Measurements from ENCODE around the gene ARHGEF12.

Gene ARHGEF12

DNA sequence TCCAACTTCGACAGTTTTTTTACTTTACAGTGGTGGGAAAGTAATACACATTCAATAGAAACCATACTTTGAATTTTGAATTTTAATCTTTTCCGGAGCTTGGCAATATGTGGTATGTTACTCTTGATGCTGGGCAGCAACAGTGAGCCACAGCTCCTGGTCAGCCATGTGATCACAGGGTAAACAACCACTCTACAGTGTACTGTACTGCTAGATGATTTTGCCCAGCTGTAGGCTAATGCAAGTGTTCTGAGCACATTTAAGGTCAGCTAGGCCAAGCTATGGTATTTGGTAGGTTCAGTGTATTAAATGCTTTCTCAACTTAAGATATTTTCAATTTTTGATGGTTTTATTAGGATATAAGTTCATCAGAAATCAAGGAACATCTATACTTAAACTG is 126.6 kb downstream of the ARHGEF12 start:
- TF ChIP-seq EZH2 (IDR thresholded peaks at IDR 0.05) (no peak), POLR2AphosphoS5 (IDR thresholded peaks at IDR 0.05; ENCODE audit: borderline replicate concordance, low read depth, low read length) (no peak), FOXP2 (optimal IDR thresholded peaks at IDR 0.05; ENCODE audit: control extremely low read depth, extremely low read length, insufficient read depth) (no peak)
- Histone ChIP-seq H3K9ac (ENCODE audit: insufficient read length) (no peak overlapping the region), H3K27ac (no peak overlapping the region), H3K36me3 (ENCODE audit: insufficient read depth, low read length) (peaks cover 65% of the 10 kb centered on the region), H3K9me3 (ENCODE audit: low read depth, low read length) (no peaks in the 10 kb centered on the region), H3K4me3 (no peak overlapping the region)
- no peak for DNase-seq (ENCODE audit: low read depth, low spot score)

DNA sequence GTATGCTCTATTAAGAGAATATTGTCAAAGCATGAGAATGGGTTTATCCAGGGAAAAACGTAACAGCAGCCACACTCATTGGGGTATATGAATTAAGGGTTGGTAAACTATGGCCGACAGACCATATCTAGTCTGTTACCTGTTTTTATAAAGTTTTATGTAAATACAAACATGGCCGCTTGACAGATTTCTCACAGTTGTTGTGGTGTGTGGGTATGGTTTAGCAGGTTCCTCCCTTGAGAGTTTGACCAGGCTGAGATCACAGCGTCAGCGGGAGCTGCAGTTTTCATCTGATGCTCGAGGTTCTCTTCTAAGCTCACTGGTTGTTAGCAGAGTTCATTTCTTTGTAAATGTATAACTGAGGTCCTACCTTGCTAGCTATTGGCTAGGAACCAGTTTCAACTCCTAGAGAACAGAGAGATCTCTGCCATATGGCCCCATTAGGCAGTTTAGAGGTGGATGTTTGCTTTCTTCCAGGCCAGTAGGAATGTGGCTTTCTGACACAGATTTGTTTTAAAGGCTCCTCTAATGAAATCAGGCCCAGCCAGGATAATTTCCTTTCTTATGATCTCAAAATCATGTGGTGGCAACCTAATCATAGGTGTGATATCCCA is 129.8 kb downstream of the ARHGEF12 start:
- no peak for DNase-seq (ENCODE audit: low read depth, low spot score)
- Histone ChIP-seq H3K27ac (no peak overlapping the region), H3K9ac (ENCODE audit: insufficient read length) (no peak overlapping the region), H3K4me3 (no peak overlapping the region), H3K9me3 (ENCODE audit: low read depth, low read length) (no peaks in the 10 kb centered on the region), H3K36me3 (ENCODE audit: insufficient read depth, low read length) (peaks cover 62% of the 10 kb centered on the region)
- TF ChIP-seq EZH2 (IDR thresholded peaks at IDR 0.05) = no peak
- TF ChIP-seq POLR2AphosphoS5 (IDR thresholded peaks at IDR 0.05; ENCODE audit: borderline replicate concordance, low read depth, low read length) = no peak
- TF ChIP-seq FOXP2 (optimal IDR thresholded peaks at IDR 0.05; ENCODE audit: control extremely low read depth, extremely low read length, insufficient read depth) = no peak

DNA sequence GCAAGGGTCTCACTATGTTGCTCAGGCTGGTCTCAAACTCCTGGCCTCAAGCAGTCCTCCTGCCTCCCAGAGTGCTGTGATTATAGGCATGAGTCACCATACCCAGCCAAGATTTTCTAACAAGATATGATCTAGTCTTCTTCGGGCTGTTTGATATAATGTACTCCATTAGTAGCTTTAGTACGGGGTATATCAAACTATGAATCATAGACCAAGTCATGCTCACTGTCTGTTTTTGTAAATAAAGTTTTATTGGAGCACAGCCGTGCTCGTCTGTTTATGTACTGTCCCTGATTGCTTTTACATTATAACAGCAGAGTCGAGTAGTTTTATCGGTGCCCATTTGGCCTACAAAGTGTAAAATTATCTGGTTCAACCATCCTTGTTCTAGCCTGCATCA is 131.4 kb downstream of the ARHGEF12 start:
- no peak for DNase-seq (ENCODE audit: low read depth, low spot score)
- H3K9ac ChIP-seq (ENCODE audit: insufficient read length) = no peak overlapping the region
- H3K27ac ChIP-seq = no peak overlapping the region
- H3K4me3 ChIP-seq = no peak overlapping the region
- TF ChIP-seq EZH2 (IDR thresholded peaks at IDR 0.05) (no peak), FOXP2 (optimal IDR thresholded peaks at IDR 0.05; ENCODE audit: control extremely low read depth, extremely low read length, insufficient read depth) (no peak), POLR2AphosphoS5 (IDR thresholded peaks at IDR 0.05; ENCODE audit: borderline replicate concordance, low read depth, low read length) (no peak)
- peaks cover 46% of the 10 kb centered on the region for H3K36me3 ChIP-seq (ENCODE audit: insufficient read depth, low read length)
- H3K9me3 ChIP-seq (ENCODE audit: low read depth, low read length) = no peaks in the 10 kb centered on the region

DNA sequence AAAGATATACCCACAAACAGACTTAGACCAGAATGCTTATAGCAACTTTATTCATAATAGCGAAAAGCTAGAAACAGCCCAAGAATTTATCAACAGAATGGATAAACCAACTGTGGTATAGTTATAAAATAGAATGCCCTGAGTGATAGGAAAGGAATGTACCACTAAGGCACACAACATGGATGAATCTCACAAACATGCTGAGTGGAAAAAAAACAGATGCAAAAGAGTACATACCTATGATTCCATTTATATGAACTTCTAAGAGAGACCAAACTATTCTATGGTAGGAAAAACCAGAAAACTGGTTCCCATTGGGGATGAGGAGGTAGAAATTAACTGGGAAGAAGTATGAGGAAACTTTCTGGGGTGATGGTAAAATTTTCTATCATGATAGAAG is 134.9 kb downstream of the ARHGEF12 start:
- DNase-seq (ENCODE audit: low read depth, low spot score) = no peak
- no peak for TF ChIP-seq FOXP2 (optimal IDR thresholded peaks at IDR 0.05; ENCODE audit: control extremely low read depth, extremely low read length, insufficient read depth)
- no peak for TF ChIP-seq EZH2 (IDR thresholded peaks at IDR 0.05)
- TF ChIP-seq POLR2AphosphoS5 (IDR thresholded peaks at IDR 0.05; ENCODE audit: borderline replicate concordance, low read depth, low read length) = no peak
- H3K36me3 ChIP-seq (ENCODE audit: insufficient read depth, low read length) = peaks cover 45% of the 10 kb centered on the region
- no peak overlapping the region for H3K9ac ChIP-seq (ENCODE audit: insufficient read length)
- H3K9me3 ChIP-seq (ENCODE audit: low read depth, low read length) = no peaks in the 10 kb centered on the region
- no peak overlapping the region for H3K27ac ChIP-seq
- no peak overlapping the region for H3K4me3 ChIP-seq

DNA sequence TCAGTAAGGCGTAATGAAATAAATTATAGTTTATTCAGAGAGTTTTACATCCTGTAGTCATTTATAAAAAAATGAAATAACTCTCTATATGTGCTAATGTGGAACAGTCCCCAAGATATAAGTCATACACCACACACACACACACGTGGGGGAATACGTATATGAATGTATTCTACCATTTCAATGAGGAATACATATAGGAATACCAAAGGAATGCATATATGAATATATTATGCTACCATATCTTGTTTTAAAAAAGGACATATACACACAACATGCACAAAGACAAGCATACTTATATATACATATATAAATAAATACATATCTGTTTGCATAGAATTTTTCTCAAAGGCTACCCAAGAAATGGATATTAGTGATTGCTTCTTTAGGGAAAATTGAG is 135.8 kb downstream of the ARHGEF12 start:
- Histone ChIP-seq H3K4me3 (no peak overlapping the region), H3K9ac (ENCODE audit: insufficient read length) (no peak overlapping the region), H3K9me3 (ENCODE audit: low read depth, low read length) (no peaks in the 10 kb centered on the region), H3K36me3 (ENCODE audit: insufficient read depth, low read length) (peaks cover 42% of the 10 kb centered on the region), H3K27ac (no peak overlapping the region)
- TF ChIP-seq POLR2AphosphoS5 (IDR thresholded peaks at IDR 0.05; ENCODE audit: borderline replicate concordance, low read depth, low read length) = no peak
- no peak for TF ChIP-seq FOXP2 (optimal IDR thresholded peaks at IDR 0.05; ENCODE audit: control extremely low read depth, extremely low read length, insufficient read depth)
- TF ChIP-seq EZH2 (IDR thresholded peaks at IDR 0.05) = no peak
- no peak for DNase-seq (ENCODE audit: low read depth, low spot score)

DNA sequence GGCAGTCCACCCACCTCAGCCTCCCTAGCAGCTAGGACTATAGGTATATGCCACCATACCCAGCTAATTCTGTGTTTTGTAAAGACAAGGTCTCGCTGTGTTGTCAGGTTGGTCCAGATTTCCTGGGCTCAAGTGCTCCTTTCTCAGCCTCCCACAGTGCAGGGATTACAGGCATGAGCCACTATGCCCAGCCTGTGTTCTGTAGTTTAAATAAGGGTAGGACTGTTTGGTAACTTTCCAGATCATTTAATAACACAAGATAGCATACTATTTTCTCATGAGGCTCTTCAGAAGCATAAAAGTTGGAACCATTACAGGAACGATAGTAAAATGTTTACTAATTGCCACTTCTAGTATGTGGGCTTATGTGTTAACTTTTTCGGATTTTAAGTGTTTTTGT is 137.3 kb downstream of the ARHGEF12 start:
- H3K27ac ChIP-seq = no peak overlapping the region
- no peak overlapping the region for H3K9ac ChIP-seq (ENCODE audit: insufficient read length)
- no peak for DNase-seq (ENCODE audit: low read depth, low spot score)
- H3K9me3 ChIP-seq (ENCODE audit: low read depth, low read length) = no peaks in the 10 kb centered on the region
- TF ChIP-seq POLR2AphosphoS5 (IDR thresholded peaks at IDR 0.05; ENCODE audit: borderline replicate concordance, low read depth, low read length) (no peak), EZH2 (IDR thresholded peaks at IDR 0.05) (no peak), FOXP2 (optimal IDR thresholded peaks at IDR 0.05; ENCODE audit: control extremely low read depth, extremely low read length, insufficient read depth) (no peak)
- H3K36me3 ChIP-seq (ENCODE audit: insufficient read depth, low read length) = peaks cover 43% of the 10 kb centered on the region
- H3K4me3 ChIP-seq = no peak overlapping the region

DNA sequence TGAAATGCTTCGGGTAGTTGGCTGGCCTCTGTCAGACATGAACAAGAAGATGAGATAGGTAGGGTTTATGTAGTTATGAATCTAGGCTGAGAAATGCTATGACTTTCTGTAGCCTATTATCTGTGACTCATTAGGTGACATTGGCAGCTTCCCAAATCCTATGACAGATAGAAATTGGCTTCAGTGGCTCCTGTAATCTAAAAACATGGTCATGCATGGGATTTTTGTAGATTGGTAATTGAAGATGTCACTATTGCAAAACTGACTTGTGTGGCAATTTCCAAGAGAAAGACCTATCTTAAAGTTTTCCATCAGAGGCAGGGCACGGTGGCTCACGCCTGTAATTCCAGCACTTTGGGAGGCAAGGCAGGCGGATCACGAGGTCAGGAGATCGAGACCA is 145.9 kb downstream of the ARHGEF12 start:
- DNase-seq (ENCODE audit: low read depth, low spot score) = no peak
- Histone ChIP-seq H3K9me3 (ENCODE audit: low read depth, low read length) (no peaks in the 10 kb centered on the region), H3K9ac (ENCODE audit: insufficient read length) (no peak overlapping the region), H3K4me3 (no peak overlapping the region), H3K36me3 (ENCODE audit: insufficient read depth, low read length) (peaks cover 46% of the 10 kb centered on the region), H3K27ac (no peak overlapping the region)
- TF ChIP-seq FOXP2 (optimal IDR thresholded peaks at IDR 0.05; ENCODE audit: control extremely low read depth, extremely low read length, insufficient read depth) (no peak), POLR2AphosphoS5 (IDR thresholded peaks at IDR 0.05; ENCODE audit: borderline replicate concordance, low read depth, low read length) (no peak), EZH2 (IDR thresholded peaks at IDR 0.05) (no peak)

DNA sequence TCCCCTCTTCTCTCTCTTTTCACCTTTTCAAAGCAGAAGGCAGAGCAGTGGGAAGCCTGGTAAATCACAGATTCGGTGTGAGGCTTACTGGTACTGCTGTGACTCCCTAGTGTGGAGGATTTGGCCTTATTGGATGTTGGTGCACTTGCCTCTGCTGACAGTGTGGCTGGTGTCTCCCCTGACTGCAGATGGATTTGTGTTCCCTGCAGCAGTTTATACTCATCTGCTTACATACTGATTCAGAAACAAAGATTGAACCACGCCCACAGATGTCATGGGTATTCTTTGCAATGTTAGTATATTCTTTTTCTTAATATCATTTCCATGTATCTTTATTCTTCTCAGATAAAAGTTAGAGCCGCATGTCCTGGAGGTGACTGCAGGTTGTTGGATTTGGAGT is 148.5 kb downstream of the ARHGEF12 start:
- Histone ChIP-seq H3K9me3 (ENCODE audit: low read depth, low read length) (no peaks in the 10 kb centered on the region), H3K9ac (ENCODE audit: insufficient read length) (no peak overlapping the region), H3K4me3 (no peak overlapping the region), H3K27ac (no peak overlapping the region), H3K36me3 (ENCODE audit: insufficient read depth, low read length) (peaks cover 35% of the 10 kb centered on the region)
- DNase-seq (ENCODE audit: low read depth, low spot score) = no peak
- no peak for TF ChIP-seq POLR2AphosphoS5 (IDR thresholded peaks at IDR 0.05; ENCODE audit: borderline replicate concordance, low read depth, low read length)

DNA sequence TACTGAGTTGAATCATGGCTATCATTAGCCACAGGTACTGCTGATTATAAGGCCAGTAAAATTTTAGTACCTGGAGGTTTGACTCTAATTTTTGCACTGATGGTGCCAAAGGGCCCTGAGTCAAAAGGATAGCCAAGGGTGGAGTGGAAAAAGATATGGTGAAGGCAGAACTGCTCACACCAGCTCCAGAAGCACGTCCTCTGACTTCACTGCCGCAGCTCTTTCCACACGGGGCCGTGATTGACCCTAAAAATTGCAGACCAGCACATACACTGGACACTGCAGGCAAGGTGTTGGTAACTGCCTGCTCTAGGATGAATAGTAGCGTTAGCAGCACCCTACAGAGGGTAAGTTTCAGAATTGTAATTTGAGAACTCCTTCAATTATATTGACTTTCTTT is 149.9 kb downstream of the ARHGEF12 start:
- H3K4me3 ChIP-seq = no peak overlapping the region
- no peak overlapping the region for H3K9ac ChIP-seq (ENCODE audit: insufficient read length)
- DNase-seq (ENCODE audit: low read depth, low spot score) = no peak
- H3K9me3 ChIP-seq (ENCODE audit: low read depth, low read length) = no peaks in the 10 kb centered on the region
- peaks cover 21% of the 10 kb centered on the region for H3K36me3 ChIP-seq (ENCODE audit: insufficient read depth, low read length)
- TF ChIP-seq EZH2 (IDR thresholded peaks at IDR 0.05) (no peak), POLR2AphosphoS5 (IDR thresholded peaks at IDR 0.05; ENCODE audit: borderline replicate concordance, low read depth, low read length) (no peak), FOXP2 (optimal IDR thresholded peaks at IDR 0.05; ENCODE audit: control extremely low read depth, extremely low read length, insufficient read depth) (no peak)
- no peak overlapping the region for H3K27ac ChIP-seq

Data from SK-N-MC (cell line).